Sigmoid colon (tissue), 4 donors: ENCODE measurements around the gene SNTG2.

ENCODE experiments used
- CTCF ChIP-seq, 4 experiments: fragments of 450-650 bp in 3 of 4; fragments of 200-600 bp in 1 of 4; IDR thresholded peaks; one replicate each; pipeline ENCODE4 v1.5.1; 2016 to 2019; ENCODE audit warnings: antibody characterized with exemption in 4 of 4, mild to moderate bottlenecking in 3 of 4, moderate library complexity in 2 of 4
- EP300 ChIP-seq, 4 donors: sonication (generic); formaldehyde crosslinking; IDR thresholded peaks; one replicate each; pipeline ENCODE4 v1.6.1; 2017; ENCODE audit warnings: antibody characterized with exemption in 4 of 4
- POLR2A ChIP-seq, 2 donors: fragments of 450-650 bp; IDR thresholded peaks; one replicate each; pipeline ENCODE4 v1.6.1; 2016; ENCODE audit warnings: antibody characterized with exemption in 2 of 2, mild to moderate bottlenecking in 2 of 2, moderate library complexity in 2 of 2
- POLR2AphosphoS5 ChIP-seq, 4 donors: sonication (generic); formaldehyde crosslinking; IDR thresholded peaks; one replicate each; pipeline ENCODE4 v1.6.1; 2017; ENCODE audit warnings: antibody characterized with exemption in 4 of 4

DNA sequence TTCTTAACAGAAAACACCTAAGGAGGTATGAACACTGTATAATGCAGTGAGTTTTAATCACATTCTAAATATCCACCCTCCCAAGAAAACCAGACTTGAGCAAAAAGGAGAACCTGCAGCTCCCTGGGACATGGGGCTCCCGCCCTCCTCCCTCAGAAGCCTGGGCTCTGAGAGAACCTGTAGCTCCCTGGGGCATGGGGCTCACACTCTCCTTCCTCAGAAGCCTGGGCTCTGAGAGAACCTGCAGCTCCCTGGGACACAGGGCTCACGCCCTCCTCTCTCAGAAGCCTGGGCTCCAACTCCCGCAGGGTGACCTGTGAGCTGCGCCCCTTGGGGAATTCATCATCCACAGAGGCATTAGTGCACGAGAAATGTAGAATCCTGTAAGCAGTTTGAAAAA is 222.9 kb downstream of the SNTG2 start:
- no peak for TF ChIP-seq POLR2AphosphoS5 (IDR thresholded peaks at IDR 0.05)
- no peak for TF ChIP-seq CTCF (IDR thresholded peaks at IDR 0.05)
- no peak for TF ChIP-seq POLR2A (IDR thresholded peaks at IDR 0.05)
- TF ChIP-seq EP300 (IDR thresholded peaks at IDR 0.05), result no peak
